Measurements from ENCODE around the gene ZFP2.
"Not testable (repeated sequence)": the region's sequence is repeated elsewhere in the genome, so short reads cannot be mapped to it uniquely, and the experiment has no call there.

ZFP2 gene

GRCh38 chr5:178870411-178870810, 25.3 kb upstream of the ZFP2 start:
- no peaks in the 10 kb centered on the region for H3K79me2 ChIP-seq (ENCODE audit: insufficient read depth, low read depth)
- H3K27ac ChIP-seq: no peak overlapping the region
- no peaks in the 10 kb centered on the region for H3K36me3 ChIP-seq (ENCODE audit: insufficient read depth)
- no peak overlapping the region for H3K4me3 ChIP-seq (IDR thresholded peaks at IDR 0.05; ENCODE audit: insufficient read depth, low read depth, low read length)
- H4K20me1 ChIP-seq (ENCODE audit: insufficient read depth): no peaks in the 10 kb centered on the region
- no peak overlapping the region for H2AFZ ChIP-seq (ENCODE audit: low read depth)
- no peak overlapping the region for H3K9ac ChIP-seq
- no peak overlapping the region for H3K4me2 ChIP-seq
- TF ChIP-seq CTCF (conservative IDR thresholded peaks at IDR 0.05; ENCODE audit: low read depth, low read length): no peak
- no peaks in the 10 kb centered on the region for H3K4me1 ChIP-seq (ENCODE audit: low read depth, poor library complexity, severe bottlenecking)
- H3K27me3 ChIP-seq (ENCODE audit: insufficient read depth, low read depth): no peaks in the 10 kb centered on the region

GRCh38 chr5:178872302-178872701, 23.4 kb upstream of the ZFP2 start:
- Histone ChIP-seq H3K4me1 (ENCODE audit: low read depth, poor library complexity, severe bottlenecking) (no peaks in the 10 kb centered on the region), H2AFZ (ENCODE audit: low read depth) (no peak overlapping the region), H3K4me2 (no peak overlapping the region), H3K4me3 (IDR thresholded peaks at IDR 0.05; ENCODE audit: insufficient read depth, low read depth, low read length) (no peak overlapping the region), H3K79me2 (ENCODE audit: insufficient read depth, low read depth) (no peaks in the 10 kb centered on the region), H3K27ac (no peak overlapping the region), H3K36me3 (ENCODE audit: insufficient read depth) (no peaks in the 10 kb centered on the region), H3K27me3 (ENCODE audit: insufficient read depth, low read depth) (no peaks in the 10 kb centered on the region), H3K9ac (no peak overlapping the region), H4K20me1 (ENCODE audit: insufficient read depth) (no peaks in the 10 kb centered on the region)
- TF ChIP-seq CTCF (conservative IDR thresholded peaks at IDR 0.05; ENCODE audit: low read depth, low read length): no peak

- not testable (repeated sequence) for H3K36me3 ChIP-seq (ENCODE audit: insufficient read depth); H3K4me3 ChIP-seq (IDR thresholded peaks at IDR 0.05; ENCODE audit: insufficient read depth, low read depth, low read length); H2AFZ ChIP-seq (ENCODE audit: low read depth)
These were observed 12.5 kb upstream of the ZFP2 start for GRCh38 chr5:178883115-178883694.

GRCh38 chr5:178883815-178884430, 11.8 kb upstream of the ZFP2 start:
- TF ChIP-seq CTCF (conservative IDR thresholded peaks at IDR 0.05; ENCODE audit: low read depth, low read length): no peak
- Histone ChIP-seq H4K20me1 (ENCODE audit: insufficient read depth) (no peaks in the 10 kb centered on the region), H3K4me3 (IDR thresholded peaks at IDR 0.05; ENCODE audit: insufficient read depth, low read depth, low read length) (no peak overlapping the region), H3K4me1 (ENCODE audit: low read depth, poor library complexity, severe bottlenecking) (no peaks in the 10 kb centered on the region), H3K27ac (no peak overlapping the region), H3K4me2 (no peak overlapping the region), H3K79me2 (ENCODE audit: insufficient read depth, low read depth) (no peaks in the 10 kb centered on the region), H3K27me3 (ENCODE audit: insufficient read depth, low read depth) (no peaks in the 10 kb centered on the region), H2AFZ (ENCODE audit: low read depth) (no peak overlapping the region), H3K9ac (no peak overlapping the region), H3K36me3 (ENCODE audit: insufficient read depth) (no peaks in the 10 kb centered on the region)

More at GRCh38 chr5:178883115-178883694, 12.5 kb upstream of the ZFP2 start:
- not testable (repeated sequence) for H3K4me1 ChIP-seq (ENCODE audit: low read depth, poor library complexity, severe bottlenecking); H3K4me2 ChIP-seq; H3K79me2 ChIP-seq (ENCODE audit: insufficient read depth, low read depth); H3K9ac ChIP-seq; H4K20me1 ChIP-seq (ENCODE audit: insufficient read depth); H3K27ac ChIP-seq; H3K27me3 ChIP-seq (ENCODE audit: insufficient read depth, low read depth)

GRCh38 chr5:178899289-178899688, 3.6 kb downstream of the ZFP2 start:
- Histone ChIP-seq H3K4me2 (no peak overlapping the region), H3K9ac (no peak overlapping the region), H3K79me2 (ENCODE audit: insufficient read depth, low read depth) (no peaks in the 10 kb centered on the region), H3K27me3 (ENCODE audit: insufficient read depth, low read depth) (no peaks in the 10 kb centered on the region), H4K20me1 (ENCODE audit: insufficient read depth) (no peaks in the 10 kb centered on the region), H3K4me3 (IDR thresholded peaks at IDR 0.05; ENCODE audit: insufficient read depth, low read depth, low read length) (no peak overlapping the region), H3K4me1 (ENCODE audit: low read depth, poor library complexity, severe bottlenecking) (no peaks in the 10 kb centered on the region), H2AFZ (ENCODE audit: low read depth) (no peak overlapping the region), H3K36me3 (ENCODE audit: insufficient read depth) (no peaks in the 10 kb centered on the region), H3K27ac (no peak overlapping the region)
- TF ChIP-seq CTCF (conservative IDR thresholded peaks at IDR 0.05; ENCODE audit: low read depth, low read length): no peak

Data from KMS-11 (cell line).